Umbilical cord (tissue), 2 donors: Measurements from ENCODE around the gene TGIF2. TPM values are rescaled to one million over a fixed set of nuclear protein-coding genes. Genes with fewer than 3 reads are reported as not detected.
A peak's percentile ranks its signal among the peaks of the same experiment; 100 is the strongest.
"Not testable (repeated sequence)": the region's sequence is repeated elsewhere in the genome, so short reads cannot be mapped to it uniquely, and the experiment has no call there.

ENCODE experiments used
- DNase-seq: peaks from one replicate; pipeline ENCODE4 v3.0.0-alpha.2; 2015; ENCODE audit warnings: low spot score
- total RNA-seq: library from RNA; depleted of rRNA; stranded (reverse); fragments of >200 nt; gene quantifications from one replicate; pipeline ENCODE4 v1.2.3, GENCODE V29; 2014; ENCODE audit warnings: low replicate concordance; ENCODE audit not compliant: insufficient read depth

The TGIF2 gene
- total RNA-seq, 1 donor from 2014 or later = 6.0 TPM

- no peak for DNase-seq
Observed at GRCh38 chr20:36547186-36548005, 26.0 kb upstream of the TGIF2 start.

GRCh38 chr20:36548006-36548315 lies 25.4 kb upstream of the TGIF2 start:
- DNase-seq = no peak

GRCh38 chr20:36548704-36549627 lies 24.4 kb upstream of the TGIF2 start:
- no peak for DNase-seq

GRCh38 chr20:36549628-36549941 lies 23.8 kb upstream of the TGIF2 start:
- DNase-seq = no peak

GRCh38 chr20:36549942-36550789 lies 23.2 kb upstream of the TGIF2 start:
- DNase-seq = no peak

GRCh38 chr20:36550790-36551299 lies 22.6 kb upstream of the TGIF2 start:
- DNase-seq = peak; percentile 41

GRCh38 chr20:36555248-36555647 lies 18.1 kb upstream of the TGIF2 start:
- no peak for DNase-seq

GRCh38 chr20:36562724-36563123 lies 10.7 kb upstream of the TGIF2 start:
- no peak for DNase-seq

GRCh38 chr20:36563374-36563773 lies 10.0 kb upstream of the TGIF2 start:
- no peak for DNase-seq

- DNase-seq = not testable (repeated sequence)
Observed at GRCh38 chr20:36564078-36564725, 9.2 kb upstream of the TGIF2 start.

GRCh38 chr20:36564726-36565121 lies 8.7 kb upstream of the TGIF2 start:
- DNase-seq = not testable (repeated sequence)

GRCh38 chr20:36565520-36565919 lies 7.9 kb upstream of the TGIF2 start:
- DNase-seq = no peak

GRCh38 chr20:36569847-36570429 lies 3.5 kb upstream of the TGIF2 start:
- DNase-seq = peak; percentile 86

GRCh38 chr20:36571564-36572504 lies 1.6 kb upstream of the TGIF2 start:
- no peak for DNase-seq

GRCh38 chr20:36572701-36573102 lies 695 bp upstream of the TGIF2 start:
- peak; percentile 46 for DNase-seq

GRCh38 chr20:36573798-36574365 lies 485 bp downstream of the TGIF2 start:
- DNase-seq = peak; percentile 34

GRCh38 chr20:36574366-36575135 lies 1.2 kb downstream of the TGIF2 start:
- peak; percentile 48 for DNase-seq

GRCh38 chr20:36576081-36576445 lies 2.7 kb downstream of the TGIF2 start:
- DNase-seq = no peak
